ENCODE data around the gene ZNF180.

DNA sequence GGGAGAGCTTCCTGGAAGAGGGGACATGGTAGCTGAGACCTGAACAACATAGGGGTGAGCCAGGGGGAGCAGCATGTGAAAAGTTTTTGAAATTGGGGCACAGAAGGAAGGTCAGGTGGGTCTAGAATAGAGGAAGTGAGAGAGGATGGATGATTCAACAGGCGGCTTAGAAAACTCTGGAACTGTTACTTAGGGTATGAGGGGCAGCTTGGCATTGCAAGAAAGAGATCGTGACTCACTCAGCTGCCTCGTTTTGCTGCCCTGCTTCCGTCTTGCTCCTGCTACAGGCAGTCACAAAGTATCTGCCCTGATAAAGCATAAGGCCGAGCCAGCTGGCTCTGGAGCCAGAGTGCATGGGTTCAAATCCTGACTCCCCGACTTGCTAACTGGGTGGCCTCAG lies 30.5 kb upstream of the ZNF180 start:
- no peak for TF ChIP-seq CTCF (IDR thresholded peaks at IDR 0.05)
- TF ChIP-seq, protein P1, sequence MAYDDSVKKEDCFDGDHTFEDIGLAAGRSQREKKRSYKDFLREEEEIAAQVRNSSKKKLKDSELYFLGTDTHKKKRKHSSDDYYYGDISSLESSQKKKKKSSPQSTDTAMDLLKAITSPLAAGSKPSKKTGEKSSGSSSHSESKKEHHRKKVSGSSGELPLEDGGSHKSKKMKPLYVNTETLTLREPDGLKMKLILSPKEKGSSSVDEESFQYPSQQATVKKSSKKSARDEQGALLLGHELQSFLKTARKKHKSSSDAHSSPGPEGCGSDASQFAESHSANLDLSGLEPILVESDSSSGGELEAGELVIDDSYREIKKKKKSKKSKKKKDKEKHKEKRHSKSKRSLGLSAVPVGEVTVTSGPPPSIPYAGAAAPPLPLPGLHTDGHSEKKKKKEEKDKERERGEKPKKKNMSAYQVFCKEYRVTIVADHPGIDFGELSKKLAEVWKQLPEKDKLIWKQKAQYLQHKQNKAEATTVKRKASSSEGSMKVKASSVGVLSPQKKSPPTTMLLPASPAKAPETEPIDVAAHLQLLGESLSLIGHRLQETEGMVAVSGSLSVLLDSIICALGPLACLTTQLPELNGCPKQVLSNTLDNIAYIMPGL (CRISPR knock-in tag; IDR thresholded peaks at IDR 0.05) = no peak
- TF ChIP-seq, protein P2, sequence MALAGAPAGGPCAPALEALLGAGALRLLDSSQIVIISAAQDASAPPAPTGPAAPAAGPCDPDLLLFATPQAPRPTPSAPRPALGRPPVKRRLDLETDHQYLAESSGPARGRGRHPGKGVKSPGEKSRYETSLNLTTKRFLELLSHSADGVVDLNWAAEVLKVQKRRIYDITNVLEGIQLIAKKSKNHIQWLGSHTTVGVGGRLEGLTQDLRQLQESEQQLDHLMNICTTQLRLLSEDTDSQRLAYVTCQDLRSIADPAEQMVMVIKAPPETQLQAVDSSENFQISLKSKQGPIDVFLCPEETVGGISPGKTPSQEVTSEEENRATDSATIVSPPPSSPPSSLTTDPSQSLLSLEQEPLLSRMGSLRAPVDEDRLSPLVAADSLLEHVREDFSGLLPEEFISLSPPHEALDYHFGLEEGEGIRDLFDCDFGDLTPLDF (CRISPR knock-in tag; IDR thresholded peaks at IDR 0.05) = no peak
- TF ChIP-seq TP53 (CRISPR knock-in tag; IDR thresholded peaks at IDR 0.05) = no peak
- no peak for TF ChIP-seq JUN (CRISPR knock-in tag; IDR thresholded peaks at IDR 0.05)

All from WTC11 (cell line).